ACHN (cell line): ENCODE data around the gene MRPS31.
"Not testable (repeated sequence)": the region's sequence is repeated elsewhere in the genome, so short reads cannot be mapped to it uniquely, and the experiment has no call there.

Source experiments
- DNase-seq: peaks from one replicate; pipeline ENCODE4 v3.0.0-alpha.2; 2015
- in situ Hi-C: cut with HindIII; loops from 2 replicates; pipeline ENCODE4 v1.10.0; 2017; ENCODE audit warnings: low sequenced_read_pairs, low pct_ligation_motif_present, low pct_unique_long_range_greater_than_20kb

Gene MRPS31

GRCh38 chr13:40792284-40793051 is 21.5 kb upstream of the MRPS31 start:
- DNase-seq, result no peak
- in situ Hi-C loops, result no loop called here

- in situ Hi-C loops, result no loop called here
- no peak for DNase-seq
Measured at GRCh38 chr13:40790154-40790616, 19.2 kb upstream of the MRPS31 start.

GRCh38 chr13:40789275-40790153 is 18.5 kb upstream of the MRPS31 start, which contains the start of gene SLC25A15:
TSS of gene SLC25A15 (plus strand) at chr13:40789611. CDS start at chr13:40793227, 3,616 bp downstream.
- in situ Hi-C loops, result no loop called here
- DNase-seq, result peak; percentile 84

GRCh38 chr13:40788540-40789274 is 17.7 kb upstream of the MRPS31 start:
- DNase-seq, in situ Hi-C loops: not testable (repeated sequence)

- in situ Hi-C loops, result no loop called here
- no peak for DNase-seq
Measured at GRCh38 chr13:40787062-40787461, 16.1 kb upstream of the MRPS31 start.

- in situ Hi-C loops, result no loop called here
- no peak for DNase-seq
Measured at GRCh38 chr13:40786568-40786996, 15.6 kb upstream of the MRPS31 start.

GRCh38 chr13:40784540-40784939 is 13.6 kb upstream of the MRPS31 start:
- in situ Hi-C loops, result no loop called here
- DNase-seq, result no peak

- in situ Hi-C loops, DNase-seq: not testable (repeated sequence)
Measured at GRCh38 chr13:40782971-40783370, 12.0 kb upstream of the MRPS31 start.

- in situ Hi-C loops, result no loop called here
Measured at GRCh38 chr13:40781717-40782116, 10.7 kb upstream of the MRPS31 start.

GRCh38 chr13:40780822-40781401 is 9.9 kb upstream of the MRPS31 start:
- in situ Hi-C loops, result no loop called here
- DNase-seq, result peak; percentile 5

More at GRCh38 chr13:40781717-40782116, 10.7 kb upstream of the MRPS31 start:
- DNase-seq, result no peak

GRCh38 chr13:40779796-40780285 is 8.9 kb upstream of the MRPS31 start:
- in situ Hi-C loops, result no loop called here
- DNase-seq, result no peak

GRCh38 chr13:40779049-40779448 is 8.1 kb upstream of the MRPS31 start:
- DNase-seq, result no peak
- in situ Hi-C loops, result no loop called here

- in situ Hi-C loops, result no loop called here
- DNase-seq, result no peak
Measured at GRCh38 chr13:40777809-40778175, 6.8 kb upstream of the MRPS31 start.

- peak; percentile 65 for DNase-seq
- in situ Hi-C loops, result no loop called here
Measured at GRCh38 chr13:40777166-40777808, 6.3 kb upstream of the MRPS31 start.

GRCh38 chr13:40776681-40777165 is 5.7 kb upstream of the MRPS31 start:
- no peak for DNase-seq
- in situ Hi-C loops, result no loop called here

GRCh38 chr13:40776232-40776631 is 5.2 kb upstream of the MRPS31 start:
- DNase-seq, result no peak
- in situ Hi-C loops, result no loop called here

GRCh38 chr13:40774672-40775071 is 3.7 kb upstream of the MRPS31 start:
- in situ Hi-C loops, result no loop called here
- DNase-seq, result no peak
